ENCODE data around the gene AFAP1. TPM values are rescaled to one million over a fixed set of nuclear protein-coding genes. Genes with fewer than 3 reads are reported as not detected.

AFAP1 gene
- polyA plus RNA-seq, 3 donors = not detected

- Mint-ChIP-seq H3K9me3 (peaks cover 0 to 3% (median 0%) of the 10 kb centered on the region in 7 donors), H3K4me1 (no peaks in the 10 kb centered on the region), H3K27ac (no peak overlapping the region), H3K4me3 (no peak overlapping the region), H3K27me3 (ENCODE audit: low read depth in 3 of 3) (peaks cover 22 to 39% (median 24%) of the 10 kb centered on the region in 3 donors), H3K36me3 (no peaks in the 10 kb centered on the region)
- 31% methylated on average over 2 of the region's 7 CpGs for WGBS (ENCODE audit: insufficient coverage)
- Histone ChIP-seq H3K27ac (ENCODE audit: low read depth in 1 of 2, low read length in 2 of 2) (no peak overlapping the region), H3K79me2 (ENCODE audit: insufficient read depth, low read length) (no peaks in the 10 kb centered on the region), H3K9me3 (replicated peaks in 1 of 2; ENCODE audit: control insufficient read depth in 1 of 2, insufficient read depth in 1 of 2, low read length in 2 of 2) (no peaks in the 10 kb centered on the region), H3K4me1 (ENCODE audit: control insufficient read depth in 1 of 2, insufficient read depth in 2 of 2, low read length in 2 of 2) (no peaks in the 10 kb centered on the region), H2AFZ (ENCODE audit: insufficient read depth, low read depth, low read length, poor library complexity, severe bottlenecking) (no peak overlapping the region), H3K4me2 (replicated peaks; ENCODE audit: extremely low read depth, low read length, poor library complexity, severe bottlenecking) (no peak overlapping the region), H3K4me3 (replicated peaks in 1 of 3; ENCODE audit: low read depth in 2 of 3, low read length in 3 of 3) (no peak overlapping the region), H4K20me1 (ENCODE audit: insufficient read depth, low read length) (no peaks in the 10 kb centered on the region), H3K27me3 (ENCODE audit: control insufficient read depth in 2 of 2, insufficient read depth in 2 of 2, low read length in 2 of 2) (peaks cover 0 to 13% of the 10 kb centered on the region in 2 donors), H3K36me3 (replicated peaks in 1 of 2; ENCODE audit: control insufficient read depth in 1 of 2, insufficient read depth in 2 of 2, low read length in 2 of 2) (no peaks in the 10 kb centered on the region), H3K9ac (ENCODE audit: insufficient read depth, low read length, poor library complexity, severe bottlenecking) (no peak overlapping the region)
- intact Hi-C loops (cut with micrococcal nuclease) = no loop called here
- TF ChIP-seq CTCF (IDR thresholded peaks at IDR 0.05) = no peak
- no peak for DNase-seq
These were observed 37.5 kb downstream of the AFAP1 start for GRCh38 chr4:7902101-7902553.

GRCh38 chr4:7901311-7901885 is 38.3 kb downstream of the AFAP1 start:
- Histone ChIP-seq H4K20me1 (ENCODE audit: insufficient read depth, low read length) (no peaks in the 10 kb centered on the region), H3K4me1 (ENCODE audit: control insufficient read depth in 1 of 2, insufficient read depth in 2 of 2, low read length in 2 of 2) (no peaks in the 10 kb centered on the region), H3K4me2 (replicated peaks; ENCODE audit: extremely low read depth, low read length, poor library complexity, severe bottlenecking) (no peak overlapping the region), H3K27ac (ENCODE audit: low read depth in 1 of 2, low read length in 2 of 2) (no peak overlapping the region), H3K4me3 (replicated peaks in 1 of 3; ENCODE audit: low read depth in 2 of 3, low read length in 3 of 3) (no peak overlapping the region), H2AFZ (ENCODE audit: insufficient read depth, low read depth, low read length, poor library complexity, severe bottlenecking) (no peak overlapping the region), H3K27me3 (ENCODE audit: control insufficient read depth in 2 of 2, insufficient read depth in 2 of 2, low read length in 2 of 2) (peaks cover 0 to 13% of the 10 kb centered on the region in 2 donors), H3K9me3 (replicated peaks in 1 of 2; ENCODE audit: control insufficient read depth in 1 of 2, insufficient read depth in 1 of 2, low read length in 2 of 2) (no peaks in the 10 kb centered on the region), H3K9ac (ENCODE audit: insufficient read depth, low read length, poor library complexity, severe bottlenecking) (no peak overlapping the region), H3K79me2 (ENCODE audit: insufficient read depth, low read length) (no peaks in the 10 kb centered on the region), H3K36me3 (replicated peaks in 1 of 2; ENCODE audit: control insufficient read depth in 1 of 2, insufficient read depth in 2 of 2, low read length in 2 of 2) (no peaks in the 10 kb centered on the region)
- Mint-ChIP-seq H3K36me3 (no peaks in the 10 kb centered on the region), H3K9me3 (peaks cover 0 to 3% (median 0%) of the 10 kb centered on the region in 7 donors), H3K4me1 (no peaks in the 10 kb centered on the region), H3K27me3 (ENCODE audit: low read depth in 3 of 3) (peaks cover 19 to 42% (median 24%) of the 10 kb centered on the region in 3 donors), H3K4me3 (no peak overlapping the region), H3K27ac (no peak overlapping the region)
- TF ChIP-seq CTCF (IDR thresholded peaks at IDR 0.05) = no peak
- intact Hi-C loops (cut with micrococcal nuclease) = no loop called here
- no peak for DNase-seq
- 80% methylated on average over 10 of the region's 13 CpGs for WGBS (ENCODE audit: insufficient coverage)
